Gastroesophageal sphincter (tissue), 3 donors: Measurements from ENCODE around the gene CECR2.

ENCODE experiments used
- CTCF ChIP-seq, 4 experiments: fragments of 200-600 bp in 2 of 4; fragments of 450-650 bp in 2 of 4; sonication (generic) in 1 of 4; IDR thresholded peaks; one replicate each; pipeline ENCODE4 v1.5.1; 2017 to 2019; ENCODE audit warnings: antibody characterized with exemption in 4 of 4, mild to moderate bottlenecking in 2 of 4, moderate library complexity in 2 of 4
- POLR2A ChIP-seq, 2 donors: fragments of 450-650 bp; IDR thresholded peaks; one replicate each; pipeline ENCODE4 v1.6.1; 2017; ENCODE audit warnings: antibody characterized with exemption in 2 of 2, mild to moderate bottlenecking in 2 of 2, moderate library complexity in 1 of 2

GRCh38 chr22:17540481-17540880 lies 171.2 kb downstream of the CECR2 start:
- TF ChIP-seq POLR2A (IDR thresholded peaks at IDR 0.05) (no peak), CTCF (IDR thresholded peaks at IDR 0.05) (no peak)
